ENCODE data around the gene FSIP1. TPM values are rescaled to one million over a fixed set of nuclear protein-coding genes. Genes with fewer than 3 reads are reported as not detected.

Gene FSIP1
- total RNA-seq, 4 donors from 2014 or later, result 0.94 to 3.2 (median 2.0) TPM

DNA sequence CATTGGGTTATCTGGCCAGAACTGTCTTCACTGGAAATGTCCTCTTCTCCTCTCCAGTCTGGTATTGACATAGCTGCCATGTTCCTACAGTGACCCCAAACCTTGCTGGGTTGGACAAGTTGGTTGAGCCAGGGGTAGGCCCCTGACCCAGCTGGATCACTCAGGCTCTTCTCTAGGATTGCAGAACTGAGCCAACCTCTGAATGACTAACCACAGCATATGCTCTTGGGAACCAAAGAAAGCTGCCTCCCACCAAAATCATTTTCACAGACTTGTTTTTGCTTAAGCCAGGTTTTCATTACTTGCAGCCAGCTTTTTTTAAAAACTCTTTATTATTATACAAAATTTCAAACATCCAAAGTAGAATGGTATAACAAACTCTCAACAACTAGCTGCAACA lies 41.4 kb downstream of the FSIP1 start:
- Histone ChIP-seq H3K9me3 (no peaks in the 10 kb centered on the region), H3K4me3 (no peak overlapping the region), H3K36me3 (no peaks in the 10 kb centered on the region), H3K4me1 (peaks cover 0 to 21% (median 0%) of the 10 kb centered on the region in 3 donors), H3K27me3 (no peaks in the 10 kb centered on the region), H3K27ac (no peak overlapping the region)
- TF ChIP-seq POLR2A (IDR thresholded peaks at IDR 0.05) (no peak), EP300 (IDR thresholded peaks at IDR 0.05) (no peak), POLR2AphosphoS5 (IDR thresholded peaks at IDR 0.05) (no peak)
- TF ChIP-seq, protein P1, sequence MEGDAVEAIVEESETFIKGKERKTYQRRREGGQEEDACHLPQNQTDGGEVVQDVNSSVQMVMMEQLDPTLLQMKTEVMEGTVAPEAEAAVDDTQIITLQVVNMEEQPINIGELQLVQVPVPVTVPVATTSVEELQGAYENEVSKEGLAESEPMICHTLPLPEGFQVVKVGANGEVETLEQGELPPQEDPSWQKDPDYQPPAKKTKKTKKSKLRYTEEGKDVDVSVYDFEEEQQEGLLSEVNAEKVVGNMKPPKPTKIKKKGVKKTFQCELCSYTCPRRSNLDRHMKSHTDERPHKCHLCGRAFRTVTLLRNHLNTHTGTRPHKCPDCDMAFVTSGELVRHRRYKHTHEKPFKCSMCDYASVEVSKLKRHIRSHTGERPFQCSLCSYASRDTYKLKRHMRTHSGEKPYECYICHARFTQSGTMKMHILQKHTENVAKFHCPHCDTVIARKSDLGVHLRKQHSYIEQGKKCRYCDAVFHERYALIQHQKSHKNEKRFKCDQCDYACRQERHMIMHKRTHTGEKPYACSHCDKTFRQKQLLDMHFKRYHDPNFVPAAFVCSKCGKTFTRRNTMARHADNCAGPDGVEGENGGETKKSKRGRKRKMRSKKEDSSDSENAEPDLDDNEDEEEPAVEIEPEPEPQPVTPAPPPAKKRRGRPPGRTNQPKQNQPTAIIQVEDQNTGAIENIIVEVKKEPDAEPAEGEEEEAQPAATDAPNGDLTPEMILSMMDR (IDR thresholded peaks at IDR 0.05), result no peak
- no peak for ATAC-seq

DNA sequence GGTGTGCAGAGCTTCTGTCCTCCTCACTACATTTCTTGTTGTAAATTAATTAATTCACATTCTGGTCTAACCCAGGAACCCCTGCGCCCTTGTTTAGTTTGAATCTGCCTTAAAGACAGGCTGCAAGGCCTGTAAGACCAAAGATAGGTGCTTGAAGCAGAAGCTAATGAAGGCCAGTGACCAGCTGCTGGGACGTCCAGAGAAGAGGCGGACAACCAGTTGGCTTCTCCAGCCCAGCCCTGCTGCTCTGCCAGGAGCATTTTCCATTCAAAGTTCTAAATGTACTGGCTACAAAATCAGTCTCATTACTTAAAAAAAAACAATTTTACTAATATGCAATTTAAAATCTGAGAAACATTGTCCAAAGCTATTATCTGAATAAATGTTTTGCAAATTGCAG lies 43.6 kb downstream of the FSIP1 start:
- no peak for ATAC-seq
- Histone ChIP-seq H3K4me3 (no peak overlapping the region), H3K27me3 (no peaks in the 10 kb centered on the region), H3K9me3 (no peaks in the 10 kb centered on the region), H3K4me1 (peaks cover 0 to 31% (median 0%) of the 10 kb centered on the region in 3 donors), H3K27ac (no peak overlapping the region), H3K36me3 (no peaks in the 10 kb centered on the region)
- TF ChIP-seq POLR2A (IDR thresholded peaks at IDR 0.05) (no peak), EP300 (IDR thresholded peaks at IDR 0.05) (no peak), POLR2AphosphoS5 (IDR thresholded peaks at IDR 0.05) (no peak)
- TF ChIP-seq, protein P1 (IDR thresholded peaks at IDR 0.05), result no peak
- 80 to 93% methylated on average over 1 to 3 of the region's 3 CpGs for WGBS, 2 donors (ENCODE audit: low coverage in 1 of 2)

DNA sequence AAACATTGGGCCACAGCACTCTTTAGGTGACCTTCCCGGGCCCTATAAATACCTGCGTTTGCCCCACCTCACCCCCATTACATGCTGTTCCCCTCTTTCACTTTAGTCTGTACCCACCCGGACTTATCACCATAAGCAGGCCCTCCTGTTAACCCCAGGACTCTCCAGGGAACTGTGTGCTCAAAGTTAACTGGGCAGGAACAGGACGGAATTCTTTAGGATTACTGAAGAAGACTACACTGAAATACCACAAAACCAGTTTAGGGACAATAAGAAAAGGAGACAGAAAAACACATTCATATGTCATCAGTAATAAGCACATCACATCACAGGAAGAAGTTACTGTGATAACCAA lies 45.5 kb downstream of the FSIP1 start:
- H3K27ac ChIP-seq, result peak overlapping the region in 2 of 4 donors; percentile 41 to 52

DNA sequence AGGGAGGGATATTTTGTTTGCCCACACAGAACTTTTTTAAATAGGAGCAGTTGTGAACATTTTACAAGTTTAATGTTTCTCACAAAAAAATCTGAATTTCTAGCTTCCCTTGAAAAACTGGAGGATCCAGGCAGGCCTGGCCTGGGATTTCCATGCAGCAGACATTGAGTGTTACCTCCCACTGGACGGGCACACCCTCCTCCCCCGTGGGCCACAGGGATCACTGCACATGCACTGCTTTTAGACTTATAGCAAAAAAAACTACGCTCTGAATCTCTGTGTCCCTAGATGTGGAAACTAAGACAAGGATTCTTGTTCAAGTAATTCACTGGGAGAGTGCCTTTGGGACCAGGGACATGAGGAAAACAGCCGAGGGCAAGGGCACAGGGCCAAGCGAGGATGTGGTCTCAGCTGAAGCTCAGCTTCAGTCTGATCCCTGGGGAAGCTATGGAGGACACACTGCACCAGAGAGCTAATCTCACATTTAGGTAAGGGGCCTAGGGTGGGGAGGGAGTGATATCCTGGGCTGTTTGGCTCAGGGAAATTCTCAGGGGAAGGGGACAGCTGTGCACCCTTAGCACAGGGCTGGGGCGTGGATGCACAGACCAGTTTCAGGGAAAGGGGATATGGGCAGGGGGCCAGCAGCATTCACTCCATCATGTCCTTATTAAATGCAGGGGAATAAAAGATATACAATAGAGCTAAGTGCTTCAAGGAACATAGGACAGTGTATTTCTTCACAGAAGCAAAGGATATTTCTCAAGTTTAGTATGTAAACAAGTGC lies 46.0 kb downstream of the FSIP1 start:
- H3K27me3 ChIP-seq, result no peaks in the 10 kb centered on the region
- TF ChIP-seq POLR2A (IDR thresholded peaks at IDR 0.05) (no peak), EP300 (IDR thresholded peaks at IDR 0.05) (no peak), POLR2AphosphoS5 (IDR thresholded peaks at IDR 0.05) (no peak)
- TF ChIP-seq, protein P1 (IDR thresholded peaks at IDR 0.05), result no peak
- H3K36me3 ChIP-seq, result no peaks in the 10 kb centered on the region
- WGBS, 2 donors (ENCODE audit: low coverage in 1 of 2), result 71 to 100% methylated on average over 1 to 6 of the region's 6 CpGs
- peaks cover 0 to 20% (median 0%) of the 10 kb centered on the region in 3 donors for H3K4me1 ChIP-seq
- ATAC-seq, result no peak
- no peaks in the 10 kb centered on the region for H3K9me3 ChIP-seq
- H3K27ac ChIP-seq, result peak overlapping the region in 2 of 4 donors; percentile 41 to 52
- no peak overlapping the region for H3K4me3 ChIP-seq

More for the DNA sequence above, 45.5 kb downstream of the FSIP1 start:
- H3K9me3 ChIP-seq, result no peaks in the 10 kb centered on the region
- WGBS, 2 donors (ENCODE audit: low coverage in 1 of 2), result 27 to 58% methylated on average over 2 to 4 of the region's 4 CpGs
- no peak overlapping the region for H3K4me3 ChIP-seq
- H3K36me3 ChIP-seq, result no peaks in the 10 kb centered on the region
- H3K27me3 ChIP-seq, result no peaks in the 10 kb centered on the region
- TF ChIP-seq POLR2A (IDR thresholded peaks at IDR 0.05) (no peak), EP300 (IDR thresholded peaks at IDR 0.05) (no peak), POLR2AphosphoS5 (IDR thresholded peaks at IDR 0.05) (no peak)
- TF ChIP-seq, protein P1 (IDR thresholded peaks at IDR 0.05), result no peak
- ATAC-seq, result no peak
- H3K4me1 ChIP-seq, result peaks cover 0 to 23% (median 0%) of the 10 kb centered on the region in 3 donors

DNA sequence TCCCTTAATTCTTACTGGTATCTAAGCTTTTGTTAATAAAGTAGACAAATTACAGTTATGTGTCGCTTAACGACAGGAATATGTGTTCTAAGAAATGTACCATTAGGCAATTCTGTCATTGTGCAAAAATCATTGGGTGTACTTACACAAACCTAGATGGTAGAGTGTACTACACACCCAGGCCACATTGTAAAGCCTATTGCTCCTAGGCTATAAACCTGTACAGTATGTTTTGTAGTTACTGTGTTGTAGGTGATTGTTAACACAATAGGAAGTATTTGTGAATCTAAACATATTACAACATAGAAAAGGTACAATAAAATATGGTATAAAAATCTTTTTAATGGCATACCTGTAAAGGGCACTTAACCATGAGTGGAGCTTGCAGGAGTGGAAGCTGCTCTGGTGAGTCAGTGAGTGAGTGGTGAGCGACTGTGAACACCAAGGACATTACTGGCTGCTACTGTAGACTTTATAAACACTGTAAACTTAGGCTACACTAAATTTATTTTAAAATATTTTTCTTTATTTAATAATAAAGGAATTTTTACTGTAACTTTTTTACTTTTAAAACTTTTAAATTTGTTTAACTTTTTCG lies 47.4 kb downstream of the FSIP1 start:
- TF ChIP-seq POLR2AphosphoS5 (IDR thresholded peaks at IDR 0.05), result no peak
- TF ChIP-seq, protein P1 (IDR thresholded peaks at IDR 0.05), result no peak
- TF ChIP-seq EP300 (IDR thresholded peaks at IDR 0.05), result no peak
- no peak for TF ChIP-seq POLR2A (IDR thresholded peaks at IDR 0.05)
- 77 to 97% methylated on average over 4 of the region's 4 CpGs for WGBS, 2 donors (ENCODE audit: low coverage in 1 of 2)
- Histone ChIP-seq H3K36me3 (no peaks in the 10 kb centered on the region), H3K4me3 (no peak overlapping the region), H3K9me3 (no peaks in the 10 kb centered on the region), H3K27me3 (no peaks in the 10 kb centered on the region), H3K4me1 (peaks cover 0 to 20% (median 0%) of the 10 kb centered on the region in 3 donors), H3K27ac (no peak overlapping the region)
- no peak for ATAC-seq

Measured in gastroesophageal sphincter (tissue), 4 donors.